MCF 10A (cell line): Measurements from ENCODE around the gene MRGPRX2. TPM values are rescaled to one million over a fixed set of nuclear protein-coding genes. Genes with fewer than 3 reads are reported as not detected.
A peak's percentile ranks its signal among the peaks of the same experiment; 100 is the strongest.

Experiments used
- BruUV-seq: library from RNA; stranded (reverse); fragments of 400-500 nt; replicated peaks from 2 replicates; lab custom pipeline; 2021; lab: Mats Ljungman, UMichigan
- CTCF ChIA-PET: fragments of 300-600 bp; sonication (Branson Sonifier 250); formaldehyde crosslinking; extraction: SDS; loops from one replicate; lab custom pipeline; 2021; ENCODE audit warnings: antibody characterized with exemption, inconsistent platforms; lab: Yijun Ruan, JAX
- POLR2A ChIA-PET: fragments of 300-600, 350-650 bp; sonication (Branson Sonifier 250); formaldehyde crosslinking; extraction: SDS; loops from one replicate; lab custom pipeline; 2020; ENCODE audit warnings: antibody characterized with exemption, inconsistent platforms; lab: Yijun Ruan, JAX
- DNase-seq: peaks from one replicate; pipeline ENCODE4 v3.0.0-alpha.2; 2018; ENCODE audit not compliant: unreplicated experiment
- H3K27ac Mint-ChIP-seq: one replicate; pipeline ENCODE4 v1.8.0; 2022; ENCODE audit warnings: mild to moderate bottlenecking, low read depth, mixed read lengths; ENCODE audit not compliant: unreplicated experiment
- H3K27me3 Mint-ChIP-seq: one replicate; pipeline ENCODE4 v1.8.0; 2022; ENCODE audit warnings: mixed read lengths; ENCODE audit not compliant: insufficient read depth, unreplicated experiment
- H3K36me3 Mint-ChIP-seq: one replicate; pipeline ENCODE4 v1.8.0; 2022; ENCODE audit warnings: mild to moderate bottlenecking, moderate library complexity, mixed read lengths; ENCODE audit not compliant: insufficient read depth, unreplicated experiment
- H3K4me1 Mint-ChIP-seq: one replicate; pipeline ENCODE4 v1.8.0; 2022; ENCODE audit warnings: mixed read lengths; ENCODE audit not compliant: insufficient read depth, unreplicated experiment
- H3K4me3 Mint-ChIP-seq: one replicate; pipeline ENCODE4 v1.8.0; 2022; ENCODE audit warnings: mild to moderate bottlenecking, moderate library complexity, mixed read lengths; ENCODE audit not compliant: unreplicated experiment
- H3K9me3 Mint-ChIP-seq: one replicate; pipeline ENCODE4 v1.8.0; 2022; ENCODE audit warnings: mixed read lengths; ENCODE audit not compliant: unreplicated experiment
- CTCF ChIP-seq: fragments of 200-600 bp; IDR thresholded peaks from one replicate; pipeline ENCODE4 v1.8.0; 2022; ENCODE audit warnings: antibody characterized with exemption, mild to moderate bottlenecking; ENCODE audit not compliant: unreplicated experiment
- intact Hi-C: fragments of 100-400 bp; cut with micrococcal nuclease; formaldehyde crosslinking; loops from 2 replicates; pipeline ENCODE4 v1.14.1; 2022
- total RNA-seq: library from RNA; stranded (reverse); gene quantifications from 2 replicates; pipeline ENCODE4 v1.2.3, GENCODE V29; 2022

MRGPRX2 gene
- total RNA-seq, 1 experiment from 2014 or later, result not detected

GRCh38 chr11:19079643-19080440 lies 19.3 kb upstream of the MRGPRX2 start:
- ChIA-PET CTCF (interaction anchor here (0.6 to 13.5 kb wide), 14 partner anchors 8 to 1488 kb away, joined by 3 to 464 read pairs (median 3); no protein-coding TSS in a partner anchor), POLR2A (interaction anchor here (1.7 kb wide), 1 partner anchor 22 kb away, joined by 5 read pairs; no protein-coding TSS in a partner anchor)
- DNase-seq, result peak; percentile 91
- H3K4me1 Mint-ChIP-seq, result peaks cover 21% of the 10 kb centered on the region
- no peak for TF ChIP-seq CTCF
- no peak overlapping the region for H3K27ac Mint-ChIP-seq
- H3K27me3 Mint-ChIP-seq, result peaks cover 47% of the 10 kb centered on the region
- H3K36me3 Mint-ChIP-seq, result no peaks in the 10 kb centered on the region
- no TSS peak for BruUV-seq
- no peak overlapping the region for H3K4me3 Mint-ChIP-seq
- intact Hi-C loops, result loop anchor here (5.0 to 10.0 kb wide), 2 partner anchors 162 to 665 kb away; partner anchors contain the start of gene E2F8
- no peaks in the 10 kb centered on the region for H3K9me3 Mint-ChIP-seq

- Mint-ChIP-seq H3K4me3 (no peak overlapping the region), H3K9me3 (no peaks in the 10 kb centered on the region), H3K4me1 (peaks cover 21% of the 10 kb centered on the region), H3K27me3 (peaks cover 28% of the 10 kb centered on the region), H3K27ac (no peak overlapping the region), H3K36me3 (no peaks in the 10 kb centered on the region)
- CTCF ChIA-PET, result interaction anchor here (0.6 to 13.5 kb wide), 39 partner anchors 10 to 1055 kb away, joined by 3 to 464 read pairs (median 4); partner anchors contain the start of genes MRGPRX2, UEVLD and ZDHHC13
- BruUV-seq, result no TSS peak
- no peak for DNase-seq
- intact Hi-C loops, result loop anchor here (1.0 to 10.0 kb wide), 3 partner anchors 39 to 667 kb away; partner anchors contain the start of genes E2F8 and ZDHHC13
- TF ChIP-seq CTCF, result no peak
- POLR2A ChIA-PET, result interaction anchor here (0.6 kb wide), 1 partner anchor 473 kb away, joined by 3 read pairs; no protein-coding TSS in a partner anchor
Observed at GRCh38 chr11:19077965-19078364, 17.4 kb upstream of the MRGPRX2 start.

GRCh38 chr11:19076744-19077589 lies 16.4 kb upstream of the MRGPRX2 start:
- intact Hi-C loops, result loop anchor here (1.0 to 10.0 kb wide), 3 partner anchors 40 to 668 kb away; partner anchors contain the start of genes E2F8 and ZDHHC13
- Mint-ChIP-seq H3K9me3 (no peaks in the 10 kb centered on the region), H3K27ac (no peak overlapping the region), H3K4me1 (peaks cover 21% of the 10 kb centered on the region), H3K27me3 (peaks cover 21% of the 10 kb centered on the region), H3K36me3 (no peaks in the 10 kb centered on the region), H3K4me3 (no peak overlapping the region)
- BruUV-seq, result no TSS peak
- ChIA-PET POLR2A (no interaction called here), CTCF (interaction anchor here (0.6 to 13.5 kb wide), 56 partner anchors 8 to 1830 kb away, joined by 3 to 464 read pairs (median 4); partner anchors contain the start of genes MRGPRX2 and ZDHHC13)
- peak; percentile 69 for DNase-seq
- peak; percentile 94 for TF ChIP-seq CTCF
